IPS DF 19.7 (cell line): ENCODE measurements around the gene NLRC5.
"Not testable (repeated sequence)": the region's sequence is repeated elsewhere in the genome, so short reads cannot be mapped to it uniquely, and the experiment has no call there.

ENCODE experiments used
- DNase-seq: peaks from one replicate; pipeline ENCODE4 v3.0.0-alpha.2; 2013; ENCODE audit warnings: low read depth, low spot score

The NLRC5 gene

DNA sequence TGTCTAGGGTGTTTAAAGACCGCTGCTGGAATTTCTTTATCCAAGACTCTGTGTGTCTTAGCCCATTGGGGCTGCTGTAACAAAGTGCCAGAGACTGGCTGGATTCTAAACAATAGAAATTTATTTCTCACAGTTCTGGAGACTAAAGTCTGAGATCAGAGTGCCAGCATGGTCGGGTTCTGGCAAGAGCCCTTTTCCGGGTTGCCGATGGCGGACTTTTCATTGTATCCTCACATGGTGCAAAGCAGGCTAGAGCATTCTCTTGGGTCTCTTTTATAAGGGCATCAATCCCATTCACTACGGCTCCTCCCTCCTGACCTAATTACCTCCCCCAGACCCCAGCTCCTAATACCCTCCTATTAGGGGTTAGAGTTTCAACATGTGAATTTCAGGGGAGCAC, 9.5 kb downstream of the NLRC5 start:
- DNase-seq = no peak

DNA sequence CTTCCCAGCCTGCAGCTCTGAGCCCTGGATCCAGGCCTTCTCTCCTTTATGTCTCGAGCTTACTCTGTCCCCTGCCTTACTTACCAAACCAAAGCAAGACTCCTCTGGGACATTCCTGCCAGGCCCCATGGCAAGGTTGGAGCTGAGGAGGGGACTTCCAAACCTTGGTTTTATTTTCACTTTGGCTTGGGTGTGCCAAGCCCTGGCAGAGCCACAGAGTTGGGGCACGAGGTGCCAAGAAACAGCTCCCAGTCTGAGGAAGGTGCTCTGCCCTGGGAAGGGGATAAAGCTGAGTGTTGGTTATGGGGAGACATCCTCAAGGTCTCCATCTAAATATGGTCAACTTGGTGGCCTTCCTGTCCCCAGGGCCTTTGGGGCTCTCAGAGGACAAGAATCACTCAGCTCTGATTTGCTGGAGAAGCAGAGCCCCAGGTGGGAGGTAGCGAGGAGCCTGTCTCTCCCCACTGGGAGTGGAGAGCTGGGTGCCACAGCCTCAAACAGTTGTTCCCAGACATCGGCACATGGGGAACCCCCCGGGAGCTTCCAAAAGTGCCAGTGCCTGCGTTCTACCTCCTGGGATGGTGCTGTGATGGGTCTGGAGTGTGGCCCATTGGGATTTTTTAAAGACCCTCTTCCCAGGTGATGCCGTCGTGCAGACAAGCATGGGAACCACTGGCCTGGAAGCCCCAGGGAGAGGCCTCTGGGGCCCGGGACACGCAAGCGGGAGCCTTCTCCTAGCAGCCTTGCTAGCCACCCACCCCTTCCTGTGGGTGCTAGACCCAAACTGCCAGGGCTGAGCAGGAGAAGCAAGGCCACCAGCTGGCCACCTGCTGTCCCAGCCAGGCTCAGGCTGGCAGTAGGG, 10.3 kb downstream of the NLRC5 start:
- no peak for DNase-seq

- no peak for DNase-seq
Observed at GRCh38 chr16:57000271-57001025, 11.1 kb downstream of the NLRC5 start.

DNA sequence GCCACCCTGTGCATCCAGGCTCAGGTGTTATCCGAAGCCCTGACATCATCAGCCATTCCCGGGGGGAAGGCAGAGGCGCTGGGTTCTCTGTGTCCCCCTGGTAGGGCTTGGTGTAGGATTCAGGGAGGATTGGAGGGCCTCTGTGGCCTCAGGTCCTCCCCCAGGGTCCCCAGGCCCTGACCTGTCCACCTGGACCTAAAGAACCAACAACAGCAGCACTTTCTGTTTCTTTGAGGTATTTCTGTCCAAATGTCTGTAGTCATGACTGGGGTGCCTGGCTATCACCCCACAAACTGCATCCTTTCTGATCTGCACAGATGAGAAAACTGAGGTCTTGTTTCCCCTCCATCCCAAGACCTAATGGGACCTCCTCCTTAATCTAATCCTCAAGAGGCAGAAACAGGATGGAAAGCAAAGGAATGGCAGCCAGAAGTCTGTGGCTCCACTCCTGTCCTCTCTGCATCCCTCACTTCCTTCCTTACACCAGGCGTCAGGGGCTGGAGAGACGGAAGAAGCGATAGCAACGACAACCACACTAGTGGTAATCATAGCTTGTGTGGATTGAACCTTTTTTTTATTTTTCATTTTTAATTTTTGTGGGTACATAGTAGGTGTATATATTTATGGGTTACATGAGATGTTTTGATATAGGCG, 11.8 kb downstream of the NLRC5 start:
- DNase-seq = no peak

DNA sequence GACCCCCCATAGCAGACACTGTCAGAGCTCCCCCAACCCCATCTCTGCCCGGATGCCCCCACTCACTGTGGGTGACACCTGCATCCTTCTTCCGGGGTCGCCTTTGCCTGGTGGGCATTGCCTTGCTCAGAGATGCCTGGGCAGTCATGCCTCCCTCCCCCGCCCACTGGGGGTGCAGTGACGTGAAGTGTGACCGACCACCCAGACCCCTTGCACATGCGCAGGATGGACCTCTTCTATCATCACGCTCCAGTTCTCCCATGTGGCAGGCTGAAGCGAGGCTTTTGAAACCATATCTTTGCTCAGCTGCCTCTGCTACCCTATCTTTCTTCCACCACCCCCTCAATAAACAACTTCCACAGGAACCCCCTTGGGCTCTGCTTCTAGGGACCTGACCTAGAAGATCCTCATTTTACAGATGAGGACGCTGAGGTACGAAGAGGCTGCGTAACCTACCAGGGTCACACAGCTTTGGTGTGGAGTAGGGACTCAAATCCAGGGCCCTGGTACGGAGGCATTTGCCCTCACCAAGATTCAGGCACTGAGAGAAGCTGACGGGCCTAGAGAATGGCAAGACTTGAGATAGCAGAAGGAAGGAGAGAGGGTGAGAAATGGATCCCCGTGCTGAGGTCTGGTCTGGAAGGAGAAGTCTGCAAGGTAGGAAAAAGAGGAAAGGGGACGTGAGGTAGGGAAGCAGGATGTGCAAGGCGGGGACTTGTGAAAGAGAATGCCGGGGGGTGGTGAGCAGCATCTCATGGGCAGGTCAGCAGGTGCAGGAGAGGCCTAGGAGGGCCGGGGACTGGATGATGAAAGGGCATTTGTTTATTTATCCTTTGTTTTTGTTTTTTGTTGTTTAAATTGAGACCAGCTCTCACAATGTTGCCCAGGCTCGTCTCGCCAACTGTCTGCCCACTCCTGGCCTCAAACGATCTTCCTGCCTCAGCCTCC, 14.4 kb downstream of the NLRC5 start:
- no peak for DNase-seq

GRCh38 chr16:57004387-57005250, 15.3 kb downstream of the NLRC5 start:
- DNase-seq = no peak

DNA sequence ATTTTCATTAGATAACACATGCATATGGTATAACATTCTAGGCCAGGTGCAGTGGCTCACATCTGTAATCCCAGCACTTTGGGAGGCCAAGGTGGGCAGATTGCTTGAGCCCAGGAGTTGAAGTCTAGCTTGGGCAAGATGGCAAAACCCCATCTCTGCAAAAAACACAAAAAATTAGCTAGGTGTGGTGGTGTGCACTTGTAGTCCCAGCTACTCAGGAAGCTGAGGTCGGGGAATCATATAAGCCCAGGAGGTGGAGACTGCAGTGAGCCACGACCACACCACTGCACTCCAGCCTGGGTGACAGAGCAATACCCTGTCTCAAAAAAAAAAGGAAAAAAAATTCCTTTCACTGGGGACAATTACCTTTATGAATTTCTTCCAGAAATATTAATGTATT, 16.2 kb downstream of the NLRC5 start:
- DNase-seq = not testable (repeated sequence)

GRCh38 chr16:57007050-57007449, 17.7 kb downstream of the NLRC5 start:
- no peak for DNase-seq

- DNase-seq = no peak
Observed at GRCh38 chr16:57007530-57007929, 18.2 kb downstream of the NLRC5 start.

GRCh38 chr16:57008440-57008839, 19.1 kb downstream of the NLRC5 start:
- DNase-seq = no peak

DNA sequence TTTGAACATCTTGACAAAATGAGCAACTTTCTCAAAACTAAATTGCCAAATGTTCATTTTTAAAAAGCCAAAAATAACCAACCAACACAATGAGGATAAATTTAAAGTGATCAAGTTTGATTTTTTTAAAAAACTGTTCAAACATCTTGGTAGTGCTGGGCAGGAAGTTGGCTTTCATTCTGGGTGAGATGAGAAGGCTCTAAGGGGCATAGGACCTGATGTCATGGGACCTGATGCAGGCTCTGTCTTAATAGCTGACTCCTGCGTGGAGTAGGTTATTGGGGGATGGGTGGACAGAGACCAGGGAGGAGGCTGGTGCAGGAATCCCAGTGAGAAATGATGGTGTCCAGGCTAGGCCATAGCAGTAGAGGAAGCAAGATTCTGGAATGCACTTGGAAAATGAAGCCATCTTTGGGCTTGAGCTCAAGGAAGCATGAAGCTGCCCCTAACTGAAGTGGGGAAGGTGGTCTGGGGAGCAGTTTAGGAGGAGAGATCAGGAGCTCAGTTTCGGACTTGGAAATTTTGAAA, 20.4 kb downstream of the NLRC5 start:
- no peak for DNase-seq

GRCh38 chr16:57012353-57012752, 23.0 kb downstream of the NLRC5 start:
- DNase-seq = no peak

DNA sequence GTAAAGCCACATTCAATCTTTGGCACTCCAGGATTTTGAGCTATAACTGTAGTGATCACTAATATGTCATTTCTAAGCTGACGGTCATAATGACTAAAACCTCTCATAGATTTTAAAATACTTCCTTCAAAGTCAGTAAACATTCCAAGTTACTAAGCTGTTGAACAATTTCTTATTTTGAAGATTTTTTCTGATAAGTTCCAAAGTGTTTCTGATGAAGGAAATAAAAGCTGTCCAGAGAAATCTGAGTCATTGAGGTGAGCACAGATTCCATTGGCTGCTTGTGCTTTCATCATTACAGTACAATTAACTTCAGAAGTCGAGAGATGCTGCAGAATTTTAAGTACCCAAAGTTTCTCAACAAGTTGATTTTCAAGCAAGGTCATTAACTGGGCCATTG, 23.9 kb downstream of the NLRC5 start:
- DNase-seq = no peak

DNA sequence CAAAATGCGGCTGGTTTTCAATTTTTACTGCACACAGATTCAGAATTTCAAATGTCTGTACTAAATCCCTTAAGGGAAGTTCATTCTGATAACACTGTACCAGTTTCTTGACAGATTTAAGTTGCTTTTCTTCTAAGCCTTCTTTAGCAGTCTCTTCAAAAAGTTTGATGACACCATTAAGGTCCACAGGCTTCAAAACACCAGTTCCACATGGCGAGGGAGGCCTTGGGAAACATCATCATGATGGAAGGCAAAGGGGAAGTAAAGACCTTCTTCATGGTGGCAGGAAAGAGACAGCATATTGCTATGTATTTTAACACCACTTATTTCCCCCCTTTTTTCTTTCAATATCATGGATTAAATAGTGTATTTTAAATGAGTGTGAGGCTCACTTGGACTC, 24.5 kb downstream of the NLRC5 start:
- no peak for DNase-seq

- DNase-seq = no peak
Observed at GRCh38 chr16:57016301-57016700, 26.9 kb downstream of the NLRC5 start.

DNA sequence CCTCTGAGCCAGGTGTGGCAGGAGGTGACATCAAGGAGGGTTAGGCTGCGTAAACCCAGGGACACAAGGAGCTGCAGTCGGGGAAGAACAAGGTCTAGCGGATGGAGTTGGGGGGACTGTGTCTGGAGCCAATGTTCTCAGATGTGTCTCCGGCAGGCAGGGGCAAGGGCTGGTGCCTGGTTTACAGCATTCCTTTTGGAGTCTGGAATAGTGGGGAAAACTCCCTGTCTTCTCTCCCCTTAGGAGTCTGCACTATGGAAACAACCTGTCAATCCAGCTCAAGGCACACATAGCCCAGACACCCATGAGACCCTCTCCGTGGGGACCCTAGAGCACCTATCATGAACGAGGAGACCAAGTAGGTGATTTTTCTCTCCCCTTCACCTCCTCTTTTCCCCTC, 27.5 kb downstream of the NLRC5 start:
- DNase-seq = no peak

DNA sequence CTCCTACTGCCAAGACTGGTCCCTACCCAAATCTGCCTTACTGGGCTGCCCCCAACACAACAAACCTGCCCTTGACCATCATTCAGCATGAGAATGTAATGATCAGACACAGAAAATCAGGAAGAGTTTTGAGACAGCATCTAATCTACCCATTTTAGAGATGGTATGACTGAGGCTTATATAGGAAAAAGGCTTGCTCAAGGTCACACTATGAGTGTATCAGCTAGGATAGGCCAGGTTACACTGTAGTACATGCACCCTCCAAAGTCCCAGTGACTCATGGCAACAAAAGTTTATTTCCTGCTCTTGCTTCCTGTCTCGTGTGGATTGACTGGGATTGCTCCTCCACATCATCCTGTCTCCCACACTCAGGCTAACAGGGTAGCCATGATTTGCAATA, 27.9 kb downstream of the NLRC5 start:
- no peak for DNase-seq

DNA sequence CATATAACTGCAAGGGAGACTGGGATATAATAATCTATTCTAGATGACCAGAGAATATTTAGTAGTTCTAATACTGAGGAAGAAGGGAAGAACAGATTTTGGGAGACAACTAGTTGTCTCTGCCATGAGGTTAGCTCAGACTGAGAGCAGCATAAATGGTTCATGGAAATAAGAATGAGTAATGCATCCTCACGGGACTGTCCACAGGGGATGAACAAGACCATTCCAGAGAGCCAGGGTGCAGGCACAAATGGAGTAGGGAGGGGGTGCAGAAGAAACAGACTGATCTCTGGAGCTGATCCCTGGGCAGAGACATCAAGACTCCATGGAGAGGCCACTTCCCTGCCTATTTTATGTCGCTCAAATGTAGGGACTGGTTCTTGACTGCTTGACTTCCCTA, 30.4 kb downstream of the NLRC5 start:
- no peak for DNase-seq

DNA sequence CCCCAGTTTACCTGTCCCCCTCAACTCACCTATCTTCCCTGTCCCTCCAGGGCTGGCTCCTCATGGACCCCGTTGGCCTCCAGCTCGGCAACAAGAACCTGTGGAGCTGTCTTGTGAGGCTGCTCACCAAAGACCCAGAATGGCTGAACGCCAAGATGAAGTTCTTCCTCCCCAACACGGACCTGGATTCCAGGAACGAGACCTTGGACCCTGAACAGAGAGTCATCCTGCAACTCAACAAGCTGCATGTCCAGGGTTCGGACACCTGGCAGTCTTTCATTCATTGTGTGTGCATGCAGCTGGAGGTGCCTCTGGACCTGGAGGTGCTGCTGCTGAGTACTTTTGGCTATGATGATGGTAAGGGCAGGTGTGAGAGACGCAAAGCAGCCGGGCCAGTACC, 31.3 kb downstream of the NLRC5 start:
- no peak for DNase-seq

GRCh38 chr16:57021757-57022156, 32.4 kb downstream of the NLRC5 start:
- no peak for DNase-seq
